MM.1S (cell line): ENCODE measurements around the gene ZFAND2B.

ENCODE experiments used
- DNase-seq: peaks from one replicate; pipeline ENCODE4 v3.0.0-alpha.2; 2015
- H2AFZ ChIP-seq: fragments of 300-600 bp; sonication (generic); 2 replicates; pipeline ENCODE4 v1.6.0; 2016; ENCODE audit warnings: antibody characterized with exemption, low read length
- H3F3A ChIP-seq: fragments of 300-600 bp; sonication (generic); 2 replicates; pipeline ENCODE4 v1.6.1; 2016; ENCODE audit warnings: mild to moderate bottlenecking, antibody characterized with exemption, low read length, moderate library complexity, mixed read lengths; ENCODE audit not compliant: insufficient read depth
- H3K27ac ChIP-seq: fragments of 300-600 bp; sonication (generic); 2 replicates; pipeline ENCODE4 v1.5.1; 2016; ENCODE audit warnings: mild to moderate bottlenecking, low read length
- H3K27me3 ChIP-seq: fragments of 300-600 bp; sonication (generic); replicated peaks from 2 replicates; pipeline ENCODE4 v1.6.0; 2016; ENCODE audit warnings: low read length; ENCODE audit not compliant: insufficient read depth
- H3K36me3 ChIP-seq: fragments of 300-600 bp; sonication (generic); replicated peaks from 2 replicates; pipeline ENCODE4 v1.6.1; 2016; ENCODE audit warnings: mild to moderate bottlenecking, low read length, mixed read lengths; ENCODE audit not compliant: insufficient read depth
- H3K4me1 ChIP-seq: fragments of 300-600 bp; sonication (generic); 2 replicates; pipeline ENCODE4 v1.6.1; 2016; ENCODE audit warnings: low read length, mixed read lengths
- H3K4me2 ChIP-seq: fragments of 300-600 bp; sonication (generic); 2 replicates; pipeline ENCODE4 v1.6.0; 2016; ENCODE audit warnings: low read depth, low read length
- H3K4me3 ChIP-seq: fragments of 300-600 bp; sonication (generic); 2 replicates; pipeline ENCODE4 v1.5.1; 2016; ENCODE audit warnings: low read length, mixed read lengths
- H3K79me2 ChIP-seq: fragments of 300-600 bp; sonication (generic); 2 replicates; pipeline ENCODE4 v1.6.1; 2016; ENCODE audit warnings: mixed run types, low read length, mixed read lengths
- H3K9ac ChIP-seq: fragments of 300-600 bp; sonication (generic); 2 replicates; pipeline ENCODE4 v1.6.1; 2016; ENCODE audit warnings: low read length, mixed read lengths
- H3K9me2 ChIP-seq: fragments of 300-600 bp; sonication (generic); replicated peaks from 2 replicates; pipeline ENCODE4 v1.6.1; 2016; ENCODE audit warnings: mild to moderate bottlenecking, low read length, mixed read lengths; ENCODE audit not compliant: insufficient read depth
- H3K9me3 ChIP-seq: fragments of 300-600 bp; sonication (generic); replicated peaks from 2 replicates; pipeline ENCODE4 v1.6.1; 2016; ENCODE audit warnings: mild to moderate bottlenecking, low read length, mixed read lengths; ENCODE audit not compliant: insufficient read depth
- H4K20me1 ChIP-seq: fragments of 300-600 bp; sonication (generic); 2 replicates; pipeline ENCODE4 v1.6.1; 2016; ENCODE audit warnings: mild to moderate bottlenecking, low read length, moderate library complexity, mixed read lengths; ENCODE audit not compliant: insufficient read depth
- EZH2 ChIP-seq: fragments of 300-600 bp; sonication (generic); optimal IDR thresholded peaks from 2 replicates; pipeline ENCODE3; 2017; ENCODE audit warnings: low read depth, mild to moderate bottlenecking, antibody characterized with exemption, low read length, mixed read lengths
- EZH2phosphoT487 ChIP-seq: fragments of 300-600 bp; sonication (generic); IDR thresholded peaks from 2 replicates; pipeline ENCODE4 v1.6.1; 2018; ENCODE audit warnings: antibody characterized with exemption, low read length
- TF ChIP-seq, protein P1 (sequence below): fragments of 300-600 bp; sonication (generic); IDR thresholded peaks from 2 replicates; pipeline ENCODE4 v1.5.1; 2016; ENCODE audit warnings: antibody characterized with exemption, low read length, mixed read lengths

The ZFAND2B gene

DNA sequence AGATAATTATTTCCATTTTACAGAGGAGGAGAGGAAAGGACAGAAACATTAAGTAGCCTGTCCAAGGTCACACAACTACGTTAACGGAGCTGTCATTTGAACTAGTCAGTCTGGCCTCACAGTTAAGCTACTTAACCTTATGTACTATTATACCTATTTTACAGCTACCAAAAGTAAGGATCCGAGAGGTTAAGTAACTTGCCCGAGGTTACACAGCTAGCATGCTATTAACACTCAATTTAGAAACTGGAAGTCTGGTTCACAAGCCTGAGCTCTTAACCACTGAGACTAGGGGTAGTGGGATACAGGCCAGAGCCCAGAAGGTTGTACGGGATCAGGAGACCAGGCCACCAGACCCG is 38.2 kb downstream of the ZFAND2B start:
- no peaks in the 10 kb centered on the region for H3K9me2 ChIP-seq
- no peaks in the 10 kb centered on the region for H3K27me3 ChIP-seq
- peak overlapping the region; percentile 93 for H3K9ac ChIP-seq
- H3K4me1 ChIP-seq, result peaks cover 38% of the 10 kb centered on the region
- peak overlapping the region; percentile 89 for H3K4me3 ChIP-seq
- peaks cover 24% of the 10 kb centered on the region for H3F3A ChIP-seq
- no peaks in the 10 kb centered on the region for H3K36me3 ChIP-seq
- H3K4me2 ChIP-seq, result peak overlapping the region; percentile 94
- H4K20me1 ChIP-seq, result no peaks in the 10 kb centered on the region
- H3K9me3 ChIP-seq, result no peaks in the 10 kb centered on the region
- peaks cover 28% of the 10 kb centered on the region for H3K79me2 ChIP-seq
- H2AFZ ChIP-seq, result peak overlapping the region; percentile 57
- peak overlapping the region; percentile 62; the same call in 1 of the 2 replicates for H3K27ac ChIP-seq
- TF ChIP-seq EZH2phosphoT487 (no peak), EZH2 (no peak)
- TF ChIP-seq, protein P1, sequence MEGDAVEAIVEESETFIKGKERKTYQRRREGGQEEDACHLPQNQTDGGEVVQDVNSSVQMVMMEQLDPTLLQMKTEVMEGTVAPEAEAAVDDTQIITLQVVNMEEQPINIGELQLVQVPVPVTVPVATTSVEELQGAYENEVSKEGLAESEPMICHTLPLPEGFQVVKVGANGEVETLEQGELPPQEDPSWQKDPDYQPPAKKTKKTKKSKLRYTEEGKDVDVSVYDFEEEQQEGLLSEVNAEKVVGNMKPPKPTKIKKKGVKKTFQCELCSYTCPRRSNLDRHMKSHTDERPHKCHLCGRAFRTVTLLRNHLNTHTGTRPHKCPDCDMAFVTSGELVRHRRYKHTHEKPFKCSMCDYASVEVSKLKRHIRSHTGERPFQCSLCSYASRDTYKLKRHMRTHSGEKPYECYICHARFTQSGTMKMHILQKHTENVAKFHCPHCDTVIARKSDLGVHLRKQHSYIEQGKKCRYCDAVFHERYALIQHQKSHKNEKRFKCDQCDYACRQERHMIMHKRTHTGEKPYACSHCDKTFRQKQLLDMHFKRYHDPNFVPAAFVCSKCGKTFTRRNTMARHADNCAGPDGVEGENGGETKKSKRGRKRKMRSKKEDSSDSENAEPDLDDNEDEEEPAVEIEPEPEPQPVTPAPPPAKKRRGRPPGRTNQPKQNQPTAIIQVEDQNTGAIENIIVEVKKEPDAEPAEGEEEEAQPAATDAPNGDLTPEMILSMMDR, result no peak
- DNase-seq, result no peak

DNA sequence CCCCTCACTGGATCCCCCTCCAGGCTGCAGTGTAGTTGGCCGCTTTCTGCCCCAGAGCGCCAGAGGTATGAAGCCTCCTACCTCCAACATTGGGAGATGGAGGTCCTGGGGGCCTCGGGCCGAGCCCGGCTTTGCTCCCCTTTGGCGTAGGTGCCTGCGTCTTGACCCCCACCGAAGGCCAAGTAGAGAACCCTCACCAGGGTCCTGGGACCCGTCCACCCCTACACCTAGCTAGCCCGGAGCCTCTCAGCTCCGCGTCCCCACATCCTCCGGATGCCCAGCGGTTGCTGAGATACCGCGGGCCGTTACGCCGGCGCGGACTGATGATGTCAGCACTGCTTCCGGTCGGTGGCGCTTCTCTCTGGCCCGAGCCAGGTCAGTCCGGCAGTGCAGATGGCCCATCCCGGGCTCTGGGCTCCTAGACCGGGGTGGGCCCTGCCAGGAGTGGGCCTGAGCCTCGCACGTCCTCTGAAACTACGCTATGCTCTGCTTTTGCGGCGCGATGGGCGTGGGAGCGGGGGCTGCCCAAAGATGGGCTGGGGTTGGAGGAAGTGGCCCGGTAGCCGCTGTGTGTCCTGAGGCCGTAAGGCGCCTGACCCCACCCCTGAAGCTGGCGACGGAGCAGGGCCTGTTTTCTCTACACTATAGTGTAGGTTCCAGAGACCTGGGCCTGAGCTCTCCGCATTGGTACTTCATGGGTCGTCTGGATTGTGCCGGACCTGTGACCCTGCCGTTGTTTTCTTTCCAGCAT is 38.7 kb downstream of the ZFAND2B start, which contains the start of the genes GLB1L and STK16:
Gene GLB1L (minus strand): TSS at position 297 of the 751 bp plus-strand sequence. CDS start 1,871 bp downstream, outside the sequence.
Gene STK16 (plus strand): TSS at position 332 of the 751 bp plus-strand sequence. CDS start 521 bp downstream, outside the sequence.
- no peaks in the 10 kb centered on the region for H3K9me2 ChIP-seq
- H3K27ac ChIP-seq, result peak within 1 kb of the TSS; percentile 62; the same call in 1 of the 2 replicates
- peak; percentile 95 for DNase-seq
- peaks cover 33% of the 10 kb centered on the region for H3K79me2 ChIP-seq
- peak within 1 kb of the TSS; percentile 89 for H3K4me3 ChIP-seq
- H3K9ac ChIP-seq, result peak within 1 kb of the TSS; percentile 93
- H4K20me1 ChIP-seq, result no peaks in the 10 kb centered on the region
- no peaks in the 10 kb centered on the region for H3K9me3 ChIP-seq
- no peak for TF ChIP-seq EZH2
- TF ChIP-seq, protein P1, result no peak
- no peak for TF ChIP-seq EZH2phosphoT487
- peaks cover 44% of the 10 kb centered on the region for H3K4me1 ChIP-seq
- H3K4me2 ChIP-seq, result peak within 1 kb of the TSS; percentile 94
- no peaks in the 10 kb centered on the region for H3K27me3 ChIP-seq
- H3F3A ChIP-seq, result peaks cover 29% of the 10 kb centered on the region
- H3K36me3 ChIP-seq, result 0 out of 2 replicates have a peak, but pooled peaks cover 1% of the 10 kb centered on the region
- peak within 1 kb of the TSS; percentile 57 for H2AFZ ChIP-seq

- Histone ChIP-seq H2AFZ (peak overlapping the region; percentile 57; the same call in 1 of the 2 replicates), H3K9ac (peak overlapping the region; percentile 93), H3K9me3 (no peaks in the 10 kb centered on the region), H3K4me2 (peak overlapping the region; percentile 94), H3K4me1 (peaks cover 47% of the 10 kb centered on the region), H3K36me3 (0 out of 2 replicates have a peak, but pooled peaks cover 4% of the 10 kb centered on the region), H4K20me1 (no peaks in the 10 kb centered on the region), H3K4me3 (peak overlapping the region; percentile 89), H3K79me2 (peaks cover 39% of the 10 kb centered on the region), H3K27ac (peak overlapping the region; percentile 62; the same call in 1 of the 2 replicates), H3F3A (peaks cover 31% of the 10 kb centered on the region), H3K27me3 (no peaks in the 10 kb centered on the region), H3K9me2 (no peaks in the 10 kb centered on the region)
- no peak for DNase-seq
- TF ChIP-seq EZH2 (no peak), EZH2phosphoT487 (no peak)
- TF ChIP-seq, protein P1, result no peak
These were observed 39.3 kb downstream of the ZFAND2B start for GRCh38 chr2:219245899-219246230.
